GM19463 (cell line): ENCODE data around the gene BMAL2.

Experiments used
- ATAC-seq: cut with Tn5 transposase; IDR thresholded peaks from one replicate; pipeline ENCODE4 v1.9.1; 2021; ENCODE audit warnings: mild to moderate bottlenecking, moderate library complexity; ENCODE audit not compliant: unreplicated experiment

BMAL2 gene

DNA sequence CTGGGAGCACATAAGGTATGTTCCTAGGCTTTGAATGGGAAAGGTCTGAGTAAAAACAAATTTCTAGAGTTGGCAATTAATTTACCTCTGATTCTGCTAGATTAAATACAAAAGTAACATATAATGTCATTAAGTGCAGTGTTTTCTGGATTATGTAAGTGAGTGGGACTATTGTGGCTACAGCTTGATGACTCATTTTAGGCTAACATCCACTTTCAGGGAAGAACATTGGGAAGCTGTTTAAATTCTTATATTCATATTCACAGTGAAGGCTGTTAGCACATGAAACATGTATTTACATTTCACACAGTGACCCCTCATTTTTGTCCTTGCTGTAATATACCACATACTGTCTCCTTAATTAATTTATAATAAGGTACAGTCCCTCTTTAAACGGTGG, 13.2 kb upstream of the BMAL2 start:
- ATAC-seq, result no peak

DNA sequence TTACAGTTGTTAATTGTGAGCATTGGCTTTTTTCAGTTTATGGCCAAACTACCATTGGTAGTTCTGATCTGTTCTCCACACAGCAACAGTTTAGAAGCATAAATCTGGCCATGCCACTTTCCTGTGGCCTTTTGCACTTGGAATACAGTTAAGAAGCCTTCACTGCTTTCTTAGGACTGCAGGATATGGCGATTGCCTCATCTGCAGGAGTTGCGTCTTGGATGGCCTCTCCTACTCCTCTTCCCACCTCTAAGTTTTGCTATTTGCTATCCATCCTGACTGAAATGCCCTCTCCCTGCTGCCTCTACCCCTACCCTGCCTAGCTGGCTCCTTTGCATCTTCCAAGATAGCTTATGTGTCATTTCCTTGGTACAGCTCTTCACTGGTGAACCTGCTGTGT, 12.8 kb upstream of the BMAL2 start:
- no peak for ATAC-seq

DNA sequence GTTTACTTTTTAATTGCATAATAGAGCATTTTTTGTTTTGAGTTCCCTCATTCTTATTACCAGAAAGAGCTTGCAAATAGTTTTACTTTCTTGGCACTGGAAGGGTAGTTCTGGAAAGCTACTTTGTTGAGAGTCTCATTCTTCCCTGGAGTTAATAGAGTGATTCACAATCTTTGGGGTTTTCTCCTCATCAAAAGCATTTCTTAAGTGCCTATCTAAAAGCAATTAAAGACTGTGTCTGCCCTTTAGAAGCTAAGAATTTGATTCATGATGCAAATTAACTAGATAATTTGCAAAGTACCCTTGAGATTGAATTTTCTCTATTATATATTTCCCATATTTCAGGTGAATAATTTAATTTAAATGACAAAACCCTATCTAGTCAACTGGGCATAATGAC, 8.1 kb upstream of the BMAL2 start:
- ATAC-seq, result no peak

DNA sequence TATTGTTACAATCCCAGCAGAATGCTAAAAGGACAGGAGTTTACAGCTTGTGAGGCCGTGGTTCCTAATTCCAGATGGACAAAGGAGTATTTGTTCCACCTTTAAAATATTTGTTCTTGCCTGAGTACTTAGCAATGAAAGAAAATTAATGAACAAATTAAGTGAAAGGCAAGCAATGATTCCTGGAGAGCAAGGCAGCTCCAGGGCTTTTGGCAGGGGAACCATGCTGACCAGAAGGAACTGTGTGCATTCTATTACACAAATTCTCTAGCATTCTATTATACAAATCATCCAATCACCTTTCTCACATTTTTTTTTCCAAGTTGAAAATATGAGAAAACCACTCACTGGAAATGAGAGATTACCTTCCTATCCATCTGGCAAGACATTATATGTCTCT, 1.8 kb upstream of the BMAL2 start:
- no peak for ATAC-seq

DNA sequence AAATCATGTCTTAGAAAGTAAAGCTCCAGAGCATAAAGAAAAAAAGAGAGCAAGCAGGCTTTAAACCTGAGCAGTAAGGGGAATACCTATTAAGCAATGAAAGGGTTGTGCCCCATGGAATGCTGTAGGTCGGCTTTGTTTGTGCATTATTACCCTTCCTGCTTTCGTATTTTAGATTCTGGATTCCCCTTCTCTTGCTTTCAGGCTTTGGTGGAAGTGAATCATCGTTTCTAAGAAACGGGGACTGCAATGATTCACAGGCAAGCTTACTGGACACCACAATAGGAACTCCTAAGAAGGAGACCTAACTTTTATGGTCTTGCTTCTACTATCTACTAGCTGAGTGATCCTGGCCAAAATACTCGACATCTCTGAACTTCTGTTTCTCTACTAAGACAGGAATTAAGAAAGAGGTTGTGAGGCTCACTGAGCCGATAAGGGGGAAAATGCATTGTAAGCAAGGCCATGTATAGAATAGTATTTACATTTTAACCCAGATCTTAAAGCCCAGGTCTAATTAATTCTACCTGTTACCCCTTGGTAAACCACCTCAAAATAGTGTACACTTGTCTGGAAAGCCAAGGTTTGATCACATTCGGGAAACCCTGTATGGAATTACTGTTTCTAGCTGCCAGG, 1.2 kb upstream of the BMAL2 start:
- peak; percentile 40 for ATAC-seq

DNA sequence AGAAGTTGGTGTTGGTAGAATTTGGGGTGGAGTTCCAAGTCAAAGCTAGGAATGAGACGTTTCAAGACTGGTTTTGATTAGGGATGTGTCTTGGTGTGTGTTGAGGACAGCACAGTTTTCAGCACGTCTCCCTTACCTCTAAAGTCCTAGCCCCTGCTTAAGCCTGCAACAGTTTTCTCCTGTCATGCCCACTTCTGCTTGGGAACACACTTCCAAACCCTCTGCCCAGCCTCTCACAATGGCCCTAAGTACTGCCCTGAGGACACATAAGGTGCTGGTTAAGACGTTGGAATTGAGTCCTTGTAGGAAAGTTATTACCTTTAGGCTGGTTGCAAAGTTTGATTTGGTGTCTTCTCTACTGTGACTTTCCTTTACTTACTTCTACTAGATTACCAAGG, 710 bp upstream of the BMAL2 start:
- ATAC-seq, result no peak

DNA sequence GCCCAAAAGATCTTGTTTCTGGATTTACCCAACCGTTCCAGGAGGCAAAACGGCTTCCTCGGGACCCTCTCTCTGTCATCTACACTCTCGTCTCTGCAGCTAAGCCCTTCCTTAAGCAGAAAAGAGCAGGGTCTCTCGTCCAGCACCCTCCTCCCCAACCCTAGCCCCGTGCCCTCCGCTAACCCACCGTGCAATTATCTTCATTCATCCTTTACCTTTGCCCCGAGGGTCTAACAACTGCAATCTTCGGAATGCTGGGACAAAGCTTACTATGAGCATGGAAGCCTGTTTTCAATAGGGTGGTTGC, 276 bp upstream of the BMAL2 start:
- no peak for ATAC-seq

DNA sequence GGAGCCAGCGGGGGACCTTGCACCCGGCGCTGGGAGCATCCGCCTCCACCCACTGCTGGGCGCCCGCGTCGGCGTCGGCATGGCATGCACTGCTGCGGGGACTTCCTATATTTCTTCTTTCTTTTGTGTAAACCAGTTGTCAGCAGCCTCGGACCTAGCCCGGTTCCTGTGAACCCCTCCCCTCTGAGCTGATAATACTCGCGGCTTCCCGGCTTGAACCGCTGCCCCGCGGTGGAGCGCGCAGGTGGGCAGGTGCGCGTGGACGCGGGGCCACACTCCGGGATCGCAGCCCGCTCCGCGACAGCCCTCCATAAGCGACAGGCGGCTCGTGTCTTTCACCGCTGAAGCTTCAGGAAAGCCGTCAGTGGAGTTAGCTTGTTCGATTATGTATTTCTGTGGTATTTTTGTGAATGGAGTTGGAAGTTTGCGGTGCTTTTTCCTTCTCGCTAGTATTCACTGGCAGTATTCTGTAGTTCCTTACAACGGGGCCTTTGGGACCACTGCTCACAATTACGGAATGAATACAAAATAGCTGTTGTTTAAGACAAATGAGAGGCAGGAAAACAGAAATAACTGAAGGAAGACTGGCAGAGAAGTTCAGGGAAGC, 870 bp downstream of the BMAL2 start:
- ATAC-seq, result peak; percentile 18

DNA sequence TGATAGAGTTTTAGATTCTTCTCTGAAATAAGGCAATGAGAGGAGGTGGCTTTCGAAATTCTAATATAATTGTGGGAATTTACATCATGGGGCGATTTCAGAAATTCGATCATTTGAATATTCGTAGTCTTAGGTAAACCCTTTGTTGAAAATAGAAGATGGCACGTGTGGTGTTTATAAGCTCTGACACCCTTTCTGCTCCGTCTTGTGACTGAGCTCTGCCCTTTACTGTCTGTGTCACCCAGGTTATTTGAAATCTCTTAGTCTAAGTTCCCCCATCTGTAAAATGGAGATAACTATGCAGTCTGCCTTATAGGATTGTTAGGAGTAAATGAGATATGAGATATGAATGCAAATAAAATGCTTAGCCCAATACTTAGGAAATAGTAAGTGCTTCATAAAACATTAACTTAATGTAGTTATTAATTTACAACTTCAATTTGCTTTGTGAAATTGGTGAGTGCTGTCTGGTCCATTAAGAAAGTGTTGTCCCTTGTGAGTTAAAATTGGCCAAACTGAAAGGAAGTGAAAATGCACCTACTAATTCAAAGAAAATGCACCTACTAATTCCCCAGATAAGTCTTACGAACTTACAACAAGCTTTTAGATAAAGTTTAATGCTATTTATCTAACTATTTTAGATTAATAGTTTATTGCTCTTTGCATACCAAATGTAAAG, 1.5 kb downstream of the BMAL2 start:
- ATAC-seq, result peak; percentile 8

DNA sequence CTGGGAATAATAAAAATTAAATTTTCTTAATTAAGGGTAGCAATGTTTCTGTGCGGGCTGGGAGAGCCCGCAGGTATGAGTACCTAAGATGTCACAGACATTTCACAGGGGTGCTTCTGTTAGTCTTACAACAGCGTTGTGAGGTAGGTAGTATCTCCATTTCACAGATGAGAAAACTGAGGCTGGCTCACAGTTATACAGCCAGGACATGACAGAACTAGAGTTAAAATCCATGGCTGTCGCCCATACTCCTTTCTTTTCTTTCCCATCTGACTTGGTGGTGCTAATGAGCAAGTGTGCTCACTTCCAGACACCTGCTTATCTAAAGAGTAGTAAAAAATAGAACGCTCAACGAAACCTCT, 2.1 kb downstream of the BMAL2 start:
- no peak for ATAC-seq

DNA sequence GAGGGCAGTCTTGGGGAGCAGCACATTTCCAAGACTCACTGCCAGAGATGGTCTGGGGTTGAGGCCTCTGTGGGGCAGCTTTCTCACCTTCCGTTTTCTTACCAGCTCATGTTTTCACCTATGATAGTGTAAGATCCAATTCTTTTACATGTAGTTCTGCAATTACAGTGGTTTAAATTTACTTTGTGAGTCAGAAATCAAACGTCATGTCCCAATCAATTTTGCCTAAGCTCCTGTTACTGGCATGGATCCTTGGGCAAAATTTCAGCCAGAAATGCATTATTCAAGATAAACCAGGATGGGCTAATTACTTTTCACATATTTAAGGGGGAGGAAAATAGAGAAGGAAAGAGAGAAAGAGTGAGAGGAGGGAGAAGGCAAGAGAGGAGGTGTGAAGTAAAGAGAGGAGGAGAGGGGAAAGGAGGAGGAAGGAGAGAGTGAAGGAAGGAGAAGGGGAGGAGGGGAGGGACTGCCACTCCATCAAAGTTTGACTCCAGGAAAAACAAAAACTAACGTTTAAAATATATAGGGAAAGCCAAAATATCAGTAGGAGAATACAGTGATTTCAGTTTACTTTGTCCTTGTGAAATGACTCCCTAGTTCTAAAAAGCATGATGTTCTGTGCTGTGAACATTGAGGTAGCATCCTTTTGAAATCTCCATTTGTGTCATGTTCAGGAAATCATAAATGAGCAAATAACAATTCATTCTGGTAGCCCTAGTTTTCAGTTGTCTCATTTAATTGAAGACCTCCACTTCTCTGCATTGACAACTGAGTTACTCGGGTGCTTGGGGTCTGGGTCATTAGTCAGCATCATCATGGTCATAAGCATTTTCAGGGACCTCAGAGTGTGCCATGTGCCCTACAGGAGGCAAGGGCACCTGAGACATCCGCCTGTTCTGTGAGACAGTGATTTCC, 3.0 kb downstream of the BMAL2 start:
- ATAC-seq, result no peak

DNA sequence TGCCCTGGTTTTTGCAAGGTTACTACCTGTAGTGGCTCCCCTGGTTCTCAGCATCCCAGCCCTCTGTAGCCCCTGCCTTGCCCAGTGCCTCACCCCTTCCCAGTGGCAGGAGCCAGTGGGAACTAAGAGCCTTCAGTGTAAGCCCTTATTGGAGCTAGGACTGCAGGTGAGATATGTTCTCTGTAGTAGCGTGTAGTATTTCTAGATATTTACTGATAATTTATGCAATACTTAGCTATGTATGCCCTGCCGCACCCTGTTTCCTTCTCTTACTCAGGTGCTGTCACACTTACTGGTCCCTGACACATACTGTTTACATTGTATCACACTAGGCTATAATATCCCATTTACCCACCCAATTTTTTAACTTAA, 3.6 kb downstream of the BMAL2 start:
- ATAC-seq, result no peak

DNA sequence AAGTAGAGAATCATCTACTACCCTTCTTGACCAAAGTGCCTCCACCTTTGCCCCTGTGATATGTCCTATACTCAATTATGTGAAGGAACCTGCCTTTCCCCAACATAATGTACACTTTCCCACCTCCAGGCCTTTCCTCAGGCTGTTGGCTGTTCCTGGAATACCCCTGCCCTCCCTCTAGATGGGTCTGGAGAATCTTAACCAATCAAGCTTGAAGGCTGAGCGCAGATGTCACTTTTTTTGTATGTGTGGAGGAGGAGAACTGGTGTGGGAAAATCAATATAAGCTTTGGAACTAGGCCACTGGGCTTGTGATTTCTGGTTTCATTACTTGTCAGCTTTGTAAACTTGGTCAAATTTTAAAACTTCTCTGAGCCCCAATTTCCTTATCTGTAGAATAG, 4.7 kb downstream of the BMAL2 start:
- no peak for ATAC-seq

DNA sequence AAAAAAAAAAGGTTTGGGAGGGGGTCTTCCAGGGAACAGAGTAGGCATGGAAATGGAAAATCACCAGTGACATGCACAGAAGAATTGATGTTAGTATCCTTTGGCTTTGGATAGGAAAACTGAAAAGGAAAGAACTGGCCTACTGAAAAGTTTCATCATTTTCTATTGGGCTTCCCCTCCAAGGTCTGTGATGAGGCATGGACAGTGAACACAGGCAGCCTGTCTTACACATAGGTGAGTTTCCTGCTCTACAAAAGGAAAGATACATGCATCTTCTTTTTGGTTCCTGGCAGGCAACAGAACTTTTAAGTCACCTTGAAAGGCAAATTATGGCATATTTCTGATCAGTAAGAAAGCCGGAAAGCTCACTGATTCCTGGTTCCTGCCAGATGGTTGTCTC, 5.8 kb downstream of the BMAL2 start:
- ATAC-seq, result no peak

DNA sequence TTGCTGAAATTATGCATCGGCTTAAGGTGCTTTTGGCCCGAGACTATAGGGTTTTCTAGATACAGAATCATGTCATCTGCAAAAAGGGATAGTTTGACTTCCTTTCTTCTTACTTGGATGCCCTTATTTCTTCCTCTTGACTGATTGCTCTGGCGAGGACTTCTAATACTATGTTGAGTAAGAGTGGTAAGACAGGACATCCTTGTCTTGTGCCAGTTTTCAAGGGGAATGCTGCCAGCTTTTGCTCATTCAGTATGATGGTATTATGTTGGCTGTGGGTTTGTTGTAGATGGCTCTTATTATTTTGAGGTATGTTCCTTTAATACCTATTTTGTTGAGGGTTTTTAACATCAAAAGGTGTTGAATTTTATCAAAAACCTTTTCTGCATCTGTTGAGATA, 8.3 kb downstream of the BMAL2 start:
- ATAC-seq, result no peak

DNA sequence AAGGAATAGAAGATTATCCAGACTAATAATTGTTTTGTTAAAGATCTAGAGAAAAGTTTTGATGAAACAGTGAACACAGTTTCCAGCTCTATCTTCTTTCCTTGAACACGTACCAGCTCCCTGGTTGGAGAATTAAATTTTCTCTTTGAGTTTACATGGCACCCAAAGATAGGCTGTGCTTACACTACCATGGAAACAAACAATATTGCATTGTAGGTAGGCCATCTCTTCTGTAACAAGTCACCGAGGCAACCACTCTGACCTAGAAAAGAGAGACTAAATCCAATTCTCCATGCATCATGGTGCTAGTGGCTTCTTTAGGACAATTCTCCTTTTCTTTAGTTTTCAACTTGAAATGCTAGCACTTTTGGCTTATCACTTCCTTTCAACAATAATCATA, 9.9 kb downstream of the BMAL2 start:
- ATAC-seq, result no peak

DNA sequence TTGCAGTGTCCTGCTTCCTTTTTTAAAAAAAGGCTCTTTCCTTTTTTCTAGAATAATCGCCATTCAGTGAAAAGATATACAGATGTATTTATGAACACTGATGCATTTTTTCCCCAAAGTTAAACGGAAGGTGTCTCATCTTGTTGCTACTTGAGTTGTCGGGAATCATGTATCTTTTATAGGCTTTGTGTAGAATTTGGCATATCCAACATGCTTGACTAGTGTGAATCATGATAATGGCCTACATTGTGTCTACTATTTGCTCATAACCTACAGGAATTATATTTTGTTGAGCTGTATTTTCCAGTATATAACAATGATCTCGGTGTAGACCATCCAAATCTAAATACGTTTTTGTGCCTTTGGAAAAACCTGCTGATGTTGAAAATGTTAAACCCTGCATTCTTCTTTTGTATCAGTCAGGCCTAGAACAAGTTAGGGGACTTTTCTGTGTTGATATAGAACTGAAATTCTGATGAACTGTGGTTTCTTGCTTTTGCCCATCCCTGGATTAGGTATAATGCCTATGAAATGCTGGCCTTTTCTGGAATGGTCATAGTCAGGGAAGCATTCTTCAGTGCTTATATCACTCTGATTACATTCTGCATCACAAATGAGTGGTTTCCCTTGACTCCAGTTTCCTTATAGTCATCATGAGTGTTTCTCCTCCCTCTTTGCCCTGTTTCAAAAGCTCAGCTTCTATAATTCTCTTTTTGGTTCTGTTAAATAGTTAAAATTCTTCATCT, 10.8 kb downstream of the BMAL2 start:
- ATAC-seq, result no peak

DNA sequence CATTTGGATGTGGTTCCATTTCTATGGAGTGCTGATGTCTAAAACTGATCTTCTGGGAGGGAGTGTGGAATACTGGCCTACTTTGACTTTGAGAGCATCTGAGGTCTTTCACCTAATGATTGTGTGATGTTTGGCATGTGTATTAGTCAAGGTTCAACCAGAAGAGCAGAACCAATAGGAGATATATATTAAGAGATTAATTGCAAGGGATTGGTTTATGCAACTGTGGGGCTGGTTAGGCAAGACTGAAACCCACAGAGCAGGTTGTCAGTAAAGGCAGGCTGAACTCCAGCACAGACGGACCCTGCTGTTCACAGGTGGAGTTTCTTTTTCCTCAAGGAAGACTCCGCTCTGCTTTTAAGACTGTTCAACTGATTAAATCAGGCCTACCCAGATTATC, 11.6 kb downstream of the BMAL2 start:
- no peak for ATAC-seq

DNA sequence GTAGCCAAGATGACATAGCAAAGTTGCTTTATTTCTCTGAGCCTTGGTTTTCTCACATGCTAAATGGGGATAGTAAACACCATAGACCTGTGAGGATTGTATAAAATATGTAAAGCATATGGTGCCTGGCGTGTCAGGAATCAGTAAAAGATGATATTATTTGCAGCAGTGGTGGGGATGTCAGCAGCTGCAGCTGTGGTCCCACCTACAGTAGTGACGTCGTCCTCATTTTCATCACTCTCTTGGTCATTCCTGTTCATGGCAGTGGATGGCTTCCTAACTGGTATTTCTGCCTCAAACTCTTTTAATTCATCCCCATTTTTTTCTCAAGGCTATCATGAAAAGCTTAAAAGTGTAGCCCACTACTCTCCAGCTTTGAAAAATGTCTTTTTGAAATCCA, 12.1 kb downstream of the BMAL2 start:
- ATAC-seq, result no peak

DNA sequence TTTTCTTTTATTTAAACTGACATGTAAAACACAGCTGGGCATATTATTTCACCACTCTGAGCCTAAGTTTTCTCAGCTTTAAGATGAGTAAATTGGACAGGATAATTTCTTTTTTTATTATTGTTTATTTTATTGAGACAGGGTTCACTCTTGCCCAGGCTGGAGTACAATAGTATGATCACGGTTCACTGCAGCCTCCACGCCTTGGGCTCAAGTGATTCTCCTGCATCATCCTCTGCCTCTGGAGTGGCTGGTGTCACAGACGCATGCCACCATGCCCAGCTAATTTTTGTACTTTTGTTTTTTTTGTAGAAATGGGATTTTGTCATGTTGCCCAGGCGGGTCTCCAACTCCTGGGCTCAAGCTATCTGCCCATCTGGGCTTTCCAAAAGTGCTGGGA, 12.7 kb downstream of the BMAL2 start:
- ATAC-seq, result no peak

DNA sequence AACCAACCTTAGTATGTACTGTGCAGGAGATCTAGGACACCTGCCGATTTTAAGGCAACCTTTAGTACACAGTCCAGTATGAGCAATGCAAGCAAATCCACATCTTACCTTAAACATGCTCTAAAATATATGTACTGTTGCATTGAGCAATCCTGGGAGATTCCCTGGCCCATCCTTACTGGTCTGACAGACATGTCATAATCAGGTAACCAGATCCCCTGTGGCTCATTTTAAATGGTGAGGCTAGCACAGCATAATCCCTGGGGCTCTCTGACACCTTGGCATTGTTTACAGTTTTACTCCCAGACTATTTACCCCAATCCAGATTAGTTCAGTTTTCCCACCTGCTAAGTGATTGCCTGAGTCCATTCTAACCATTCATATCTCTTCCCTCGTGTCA, 15.1 kb downstream of the BMAL2 start:
- no peak for ATAC-seq
